GM21737 (cell line): ENCODE results near the gene NIBAN1.
"Not testable (repeated sequence)": the region's sequence is repeated elsewhere in the genome, so short reads cannot be mapped to it uniquely, and the experiment has no call there.

Source experiments
- ATAC-seq: cut with Tn5 transposase; IDR thresholded peaks from one replicate; pipeline ENCODE4 v1.9.1; 2021; ENCODE audit warnings: mild to moderate bottlenecking, moderate library complexity; ENCODE audit not compliant: unreplicated experiment

The NIBAN1 gene

GRCh38 chr1:184973272-184974055 lies 844 bp downstream of the NIBAN1 start:
- ATAC-seq, result peak; percentile 60

- ATAC-seq, result no peak
Measured at GRCh38 chr1:184972315-184973055, 1.8 kb downstream of the NIBAN1 start.

GRCh38 chr1:184971522-184972265 lies 2.6 kb downstream of the NIBAN1 start:
- ATAC-seq, result no peak

GRCh38 chr1:184970691-184971161 lies 3.6 kb downstream of the NIBAN1 start:
- ATAC-seq, result no peak

- no peak for ATAC-seq
Measured at GRCh38 chr1:184966989-184967388, 7.3 kb downstream of the NIBAN1 start.

GRCh38 chr1:184965944-184966860 lies 8.1 kb downstream of the NIBAN1 start:
- no peak for ATAC-seq

GRCh38 chr1:184965439-184965838 lies 8.9 kb downstream of the NIBAN1 start:
- ATAC-seq, result no peak

DNA sequence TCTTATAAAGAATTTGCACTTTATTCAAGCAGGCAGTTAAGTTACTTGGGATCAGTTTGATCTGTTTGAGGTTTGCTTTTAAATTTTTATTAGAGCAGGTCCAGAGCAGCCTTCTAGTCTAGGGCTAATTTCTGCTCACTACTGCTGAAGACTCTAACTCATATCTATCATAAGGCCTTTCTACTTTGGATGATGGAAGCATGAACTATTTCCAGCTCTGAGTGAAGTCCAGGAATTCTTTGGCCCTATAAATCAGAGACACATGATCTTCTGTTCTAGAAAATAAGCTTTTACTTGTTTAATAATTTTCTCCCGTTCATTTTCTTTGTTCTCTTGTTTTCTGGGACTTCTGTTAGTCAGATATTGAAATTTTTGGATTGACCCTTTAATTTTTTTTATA lies 14.7 kb downstream of the NIBAN1 start:
- no peak for ATAC-seq

- ATAC-seq, result no peak
Measured at GRCh38 chr1:184958554-184959353, 15.6 kb downstream of the NIBAN1 start.

DNA sequence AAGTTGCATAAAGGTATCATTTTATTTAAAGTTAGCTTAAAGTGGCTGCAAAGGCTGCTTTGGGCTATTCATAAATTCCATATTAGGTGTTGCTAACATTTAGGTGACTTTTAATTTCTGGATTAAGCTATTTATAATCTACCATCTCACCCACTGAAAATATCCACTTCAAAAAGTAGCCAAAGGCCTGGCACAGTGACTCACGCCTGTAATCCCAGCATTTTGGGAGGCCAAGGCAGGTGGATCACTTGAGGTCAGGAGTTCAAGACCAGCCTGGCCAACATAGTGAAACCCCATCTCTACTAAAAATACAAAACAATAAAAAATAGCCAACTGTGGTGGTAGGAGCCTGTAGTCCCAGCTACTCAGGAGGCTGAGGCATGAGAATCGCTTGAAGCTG lies 16.4 kb downstream of the NIBAN1 start:
- ATAC-seq, result not testable (repeated sequence)

DNA sequence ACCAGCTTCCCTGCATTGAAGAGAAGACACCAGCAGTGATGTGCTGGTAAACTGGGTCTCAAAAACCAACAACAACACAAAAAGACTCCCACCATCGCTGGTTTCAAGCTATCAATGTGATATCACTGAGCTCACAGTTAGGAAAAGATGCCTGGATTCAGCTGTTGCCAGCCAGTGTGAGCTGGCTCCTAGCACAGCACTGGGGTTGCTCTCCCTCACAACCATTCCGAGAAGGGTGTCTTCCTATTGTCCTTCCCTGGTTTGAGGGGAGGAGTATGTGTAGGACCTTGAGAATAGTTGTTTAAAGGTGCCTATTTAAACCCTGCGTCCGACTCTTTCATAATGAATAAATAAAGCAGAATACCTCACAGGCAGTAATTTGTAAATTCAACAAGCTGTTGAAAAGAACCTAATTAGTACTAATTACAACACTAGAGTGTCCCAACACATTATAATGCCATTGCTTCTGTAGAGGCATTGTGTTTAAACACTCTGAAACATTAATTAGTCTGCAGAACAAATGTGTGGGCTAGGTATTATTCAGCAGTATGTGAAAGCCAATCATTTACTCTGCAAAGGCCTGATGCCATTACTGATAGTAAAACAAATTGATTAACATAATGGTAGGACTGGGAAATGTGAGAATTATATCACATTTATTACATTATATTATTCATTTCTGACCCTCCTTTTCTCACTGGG lies 17.2 kb downstream of the NIBAN1 start:
- no peak for ATAC-seq

DNA sequence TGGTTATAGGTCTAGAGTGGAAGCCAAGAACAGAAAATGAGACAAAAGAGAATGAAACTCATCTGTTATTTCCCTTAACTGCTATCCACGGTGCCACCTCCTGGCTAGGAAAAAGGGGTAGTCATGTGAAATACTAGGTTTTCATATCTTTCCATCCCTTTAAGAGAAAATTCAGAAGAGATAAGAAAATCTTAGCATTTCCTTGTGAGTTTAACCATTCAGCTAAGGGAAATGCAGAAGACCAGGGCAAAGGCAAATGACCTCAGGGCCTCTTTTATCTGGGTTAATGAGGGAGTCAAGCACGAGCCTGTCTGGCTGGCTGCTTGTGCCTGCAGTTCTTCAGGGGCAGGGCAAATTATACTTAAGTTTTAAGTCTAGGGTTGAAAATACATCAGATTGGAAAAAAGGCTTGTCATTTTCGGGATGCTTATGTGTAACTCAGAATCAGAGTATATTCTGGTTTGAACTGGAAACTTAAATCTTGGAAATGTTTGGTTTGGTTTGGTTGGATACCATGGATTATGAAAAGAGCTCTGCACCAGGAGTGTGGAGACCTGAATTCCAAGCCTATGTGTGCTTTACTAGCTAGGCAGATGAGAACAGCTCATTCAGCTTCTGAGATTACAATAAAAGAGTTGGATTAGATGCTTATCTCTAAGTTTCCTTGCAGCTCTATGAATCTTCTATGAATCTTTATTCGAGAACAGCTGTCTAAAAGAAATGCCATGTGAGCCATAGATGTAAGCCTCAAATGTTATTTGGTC lies 19.9 kb downstream of the NIBAN1 start:
- ATAC-seq, result no peak

DNA sequence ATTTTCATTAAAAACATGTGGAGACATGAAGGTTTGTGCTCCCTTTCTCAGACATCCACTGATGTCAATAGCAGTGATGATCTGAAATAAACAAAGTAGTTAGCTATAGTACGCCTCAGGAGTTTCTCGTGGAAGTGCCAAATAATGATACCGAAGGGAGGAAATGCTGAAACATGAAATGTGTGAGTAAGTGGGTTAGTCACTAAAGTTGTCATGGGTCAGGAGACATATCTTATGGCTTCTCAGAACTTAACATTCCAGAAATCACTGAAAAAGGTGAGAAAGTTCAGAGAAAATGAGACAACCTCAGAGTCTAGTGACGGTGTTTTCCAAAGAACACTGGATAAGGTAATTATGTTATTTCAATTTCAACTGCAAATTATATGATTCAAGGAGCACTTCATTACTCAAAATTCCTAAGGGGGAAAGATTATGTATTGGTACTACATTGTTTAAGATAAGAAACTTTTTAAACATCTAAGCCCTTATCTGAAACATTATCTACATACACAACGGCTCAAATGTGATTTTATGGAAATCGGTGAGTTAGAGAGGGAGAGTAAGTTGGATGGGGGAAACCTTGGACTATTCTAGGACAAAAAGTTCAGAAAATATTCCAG lies 20.6 kb downstream of the NIBAN1 start:
- ATAC-seq, result no peak

DNA sequence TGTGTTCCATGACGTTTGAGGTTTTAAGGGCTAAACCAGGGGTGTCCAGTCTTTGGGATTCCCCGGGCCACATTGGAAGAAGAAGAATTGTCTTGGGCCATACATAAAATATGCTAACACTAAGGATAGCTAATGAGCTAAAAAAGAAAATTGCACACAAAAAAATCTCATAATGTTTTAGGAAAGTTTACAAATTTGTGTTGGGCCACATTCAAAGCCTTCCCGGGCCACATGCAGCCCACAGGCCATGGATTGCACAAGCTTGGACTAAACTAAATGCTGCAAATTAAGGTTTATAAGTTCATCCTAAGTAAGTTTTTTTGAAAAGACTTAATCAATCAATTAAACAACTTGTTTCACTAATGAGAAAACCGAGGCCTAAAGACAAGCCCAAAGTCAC lies 21.9 kb downstream of the NIBAN1 start:
- no peak for ATAC-seq

- no peak for ATAC-seq
Measured at GRCh38 chr1:184951788-184952187, 22.5 kb downstream of the NIBAN1 start.

- no peak for ATAC-seq
Measured at GRCh38 chr1:184950906-184951305, 23.4 kb downstream of the NIBAN1 start.

DNA sequence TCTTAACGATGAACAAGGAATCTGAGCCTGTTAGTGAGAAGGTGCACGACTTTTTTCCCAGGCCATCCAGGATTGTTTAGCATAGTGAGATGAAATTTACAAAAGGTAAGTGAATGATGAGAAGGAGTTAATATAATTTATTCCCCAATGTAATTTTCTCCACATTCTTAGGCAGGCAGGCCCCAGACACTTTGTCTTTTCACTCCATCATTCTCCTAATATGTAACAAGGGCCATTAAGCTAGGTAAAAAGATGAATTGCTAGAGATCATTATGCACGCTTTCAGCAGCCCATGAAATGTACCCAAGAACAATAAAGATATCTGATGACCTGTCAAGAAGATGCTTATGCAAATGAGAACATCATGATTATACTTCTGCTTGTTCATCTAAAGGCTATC lies 24.1 kb downstream of the NIBAN1 start:
- no peak for ATAC-seq
